ENCODE results near the gene MTMR2. TPM values are rescaled to one million over a fixed set of nuclear protein-coding genes. Genes with fewer than 3 reads are reported as not detected.

The MTMR2 gene
- total RNA-seq, 1 donor from 2014 or later: 68.0 TPM

DNA sequence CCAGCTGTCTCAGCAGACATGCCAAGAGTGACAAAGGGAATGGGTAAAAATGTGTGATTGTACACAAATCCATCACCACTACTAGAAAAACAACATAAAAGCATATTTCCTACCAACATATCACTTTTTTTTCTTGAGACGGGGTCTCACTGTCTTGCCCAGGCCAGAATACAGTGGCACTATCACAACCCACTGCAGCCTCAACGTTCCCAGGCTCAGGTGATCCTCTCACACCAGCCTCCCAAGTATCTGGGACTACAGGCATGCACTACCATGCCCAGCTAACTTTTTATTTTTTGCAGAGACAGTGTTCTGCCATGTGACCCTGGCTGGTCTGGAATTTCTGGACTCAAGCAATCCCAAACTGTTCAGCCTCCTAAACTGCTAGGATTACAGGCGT lies 5.2 kb downstream of the MTMR2 start:
- Histone ChIP-seq H3K9ac (ENCODE audit: low read length) (no peak overlapping the region), H4K20me1 (ENCODE audit: insufficient read depth, low read length) (peaks cover 15% of the 10 kb centered on the region)
- peaks cover 23% of the 10 kb centered on the region for H3K4me1 Mint-ChIP-seq (ENCODE audit: low read depth, unreplicated experiment)

GRCh38 chr11:95918056-95918455 lies 5.9 kb downstream of the MTMR2 start:
- no peak overlapping the region for H3K4me3 Mint-ChIP-seq (ENCODE audit: unreplicated experiment)
- H3K27ac Mint-ChIP-seq (ENCODE audit: unreplicated experiment): no peak overlapping the region
- Histone ChIP-seq H3K9me3 (ENCODE audit: insufficient read depth, low read depth, low read length) (no peaks in the 10 kb centered on the region), H4K20me1 (ENCODE audit: insufficient read depth, low read length) (peaks cover 20% of the 10 kb centered on the region), H3K79me2 (ENCODE audit: insufficient read depth, low read length) (peaks cover 99% of the 10 kb centered on the region), H3K4me2 (ENCODE audit: low read length) (no peak overlapping the region), H3K27me3 (ENCODE audit: insufficient read depth, low read length) (no peaks in the 10 kb centered on the region), H3K4me3 (ENCODE audit: insufficient read depth, low read depth, low read length) (no peak overlapping the region), H2AFZ (ENCODE audit: low read depth, low read length) (no peak overlapping the region), H3K4me1 (ENCODE audit: insufficient read depth, low read length) (peaks cover 14% of the 10 kb centered on the region), H3K27ac (ENCODE audit: low read depth, low read length) (no peak overlapping the region), H3K36me3 (ENCODE audit: insufficient read depth, low read length) (no peaks in the 10 kb centered on the region), H3K9ac (ENCODE audit: low read length) (no peak overlapping the region)
- DNase-seq (ENCODE audit: low read depth): no peak
- FAIRE-seq: no peak
- H3K4me1 Mint-ChIP-seq (ENCODE audit: low read depth, unreplicated experiment): peaks cover 30% of the 10 kb centered on the region
- no peaks in the 10 kb centered on the region for H3K27me3 Mint-ChIP-seq (ENCODE audit: low read depth, unreplicated experiment)
- peaks cover 3% of the 10 kb centered on the region for H3K36me3 Mint-ChIP-seq (ENCODE audit: low read depth, unreplicated experiment)
- TF ChIP-seq, protein P1, sequence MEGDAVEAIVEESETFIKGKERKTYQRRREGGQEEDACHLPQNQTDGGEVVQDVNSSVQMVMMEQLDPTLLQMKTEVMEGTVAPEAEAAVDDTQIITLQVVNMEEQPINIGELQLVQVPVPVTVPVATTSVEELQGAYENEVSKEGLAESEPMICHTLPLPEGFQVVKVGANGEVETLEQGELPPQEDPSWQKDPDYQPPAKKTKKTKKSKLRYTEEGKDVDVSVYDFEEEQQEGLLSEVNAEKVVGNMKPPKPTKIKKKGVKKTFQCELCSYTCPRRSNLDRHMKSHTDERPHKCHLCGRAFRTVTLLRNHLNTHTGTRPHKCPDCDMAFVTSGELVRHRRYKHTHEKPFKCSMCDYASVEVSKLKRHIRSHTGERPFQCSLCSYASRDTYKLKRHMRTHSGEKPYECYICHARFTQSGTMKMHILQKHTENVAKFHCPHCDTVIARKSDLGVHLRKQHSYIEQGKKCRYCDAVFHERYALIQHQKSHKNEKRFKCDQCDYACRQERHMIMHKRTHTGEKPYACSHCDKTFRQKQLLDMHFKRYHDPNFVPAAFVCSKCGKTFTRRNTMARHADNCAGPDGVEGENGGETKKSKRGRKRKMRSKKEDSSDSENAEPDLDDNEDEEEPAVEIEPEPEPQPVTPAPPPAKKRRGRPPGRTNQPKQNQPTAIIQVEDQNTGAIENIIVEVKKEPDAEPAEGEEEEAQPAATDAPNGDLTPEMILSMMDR (IDR thresholded peaks at IDR 0.05; ENCODE audit: insufficient read depth, low read depth, low read length): no peak
- no peak for TF ChIP-seq EZH2 (IDR thresholded peaks at IDR 0.05; ENCODE audit: insufficient read depth, low read length)
- no peaks in the 10 kb centered on the region for H3K9me3 Mint-ChIP-seq (ENCODE audit: unreplicated experiment)

More for the DNA sequence above, 5.2 kb downstream of the MTMR2 start:
- H3K27ac ChIP-seq (ENCODE audit: low read depth, low read length): no peak overlapping the region
- H3K4me2 ChIP-seq (ENCODE audit: low read length): no peak overlapping the region
- H3K27me3 Mint-ChIP-seq (ENCODE audit: low read depth, unreplicated experiment): no peaks in the 10 kb centered on the region
- TF ChIP-seq, protein P1 (IDR thresholded peaks at IDR 0.05; ENCODE audit: insufficient read depth, low read depth, low read length): no peak
- TF ChIP-seq EZH2 (IDR thresholded peaks at IDR 0.05; ENCODE audit: insufficient read depth, low read length): no peak
- H3K36me3 ChIP-seq (ENCODE audit: insufficient read depth, low read length): no peaks in the 10 kb centered on the region
- H3K4me3 ChIP-seq (ENCODE audit: insufficient read depth, low read depth, low read length): no peak overlapping the region
- peaks cover 9% of the 10 kb centered on the region for H3K4me1 ChIP-seq (ENCODE audit: insufficient read depth, low read length)
- FAIRE-seq (no peak), DNase-seq (ENCODE audit: low read depth) (no peak)
- H3K4me3 Mint-ChIP-seq (ENCODE audit: unreplicated experiment): no peak overlapping the region
- no peak overlapping the region for H3K27ac Mint-ChIP-seq (ENCODE audit: unreplicated experiment)
- peaks cover 99% of the 10 kb centered on the region for H3K79me2 ChIP-seq (ENCODE audit: insufficient read depth, low read length)
- no peaks in the 10 kb centered on the region for H3K27me3 ChIP-seq (ENCODE audit: insufficient read depth, low read length)
- peaks cover 3% of the 10 kb centered on the region for H3K36me3 Mint-ChIP-seq (ENCODE audit: low read depth, unreplicated experiment)
- H3K9me3 ChIP-seq (ENCODE audit: insufficient read depth, low read depth, low read length): no peaks in the 10 kb centered on the region
- no peaks in the 10 kb centered on the region for H3K9me3 Mint-ChIP-seq (ENCODE audit: unreplicated experiment)
- no peak overlapping the region for H2AFZ ChIP-seq (ENCODE audit: low read depth, low read length)

- DNase-seq (ENCODE audit: low read depth): peak; percentile 56
- H3K27ac ChIP-seq (ENCODE audit: low read depth, low read length): peak overlapping the region; percentile 62
- Mint-ChIP-seq H3K27me3 (ENCODE audit: low read depth, unreplicated experiment) (no peaks in the 10 kb centered on the region), H3K4me1 (ENCODE audit: low read depth, unreplicated experiment) (peaks cover 32% of the 10 kb centered on the region), H3K9me3 (ENCODE audit: unreplicated experiment) (no peaks in the 10 kb centered on the region), H3K27ac (ENCODE audit: unreplicated experiment) (no peak overlapping the region), H3K36me3 (ENCODE audit: low read depth, unreplicated experiment) (peaks cover 3% of the 10 kb centered on the region), H3K4me3 (ENCODE audit: unreplicated experiment) (no peak overlapping the region)
- no peak for FAIRE-seq
- no peak overlapping the region for H2AFZ ChIP-seq (ENCODE audit: low read depth, low read length)
- no peak overlapping the region for H3K9ac ChIP-seq (ENCODE audit: low read length)
- H3K36me3 ChIP-seq (ENCODE audit: insufficient read depth, low read length): no peaks in the 10 kb centered on the region
- H3K9me3 ChIP-seq (ENCODE audit: insufficient read depth, low read depth, low read length): no peaks in the 10 kb centered on the region
- peaks cover 16% of the 10 kb centered on the region for H3K4me1 ChIP-seq (ENCODE audit: insufficient read depth, low read length)
- TF ChIP-seq, protein P1 (IDR thresholded peaks at IDR 0.05; ENCODE audit: insufficient read depth, low read depth, low read length): no peak
- TF ChIP-seq EZH2 (IDR thresholded peaks at IDR 0.05; ENCODE audit: insufficient read depth, low read length): no peak
- no peak overlapping the region for H3K4me3 ChIP-seq (ENCODE audit: insufficient read depth, low read depth, low read length)
- H4K20me1 ChIP-seq (ENCODE audit: insufficient read depth, low read length): peaks cover 20% of the 10 kb centered on the region
- H3K79me2 ChIP-seq (ENCODE audit: insufficient read depth, low read length): peaks cover 93% of the 10 kb centered on the region
- H3K27me3 ChIP-seq (ENCODE audit: insufficient read depth, low read length): no peaks in the 10 kb centered on the region
- H3K4me2 ChIP-seq (ENCODE audit: low read length): peak overlapping the region; percentile 24
Measured at GRCh38 chr11:95917193-95918036, 6.5 kb downstream of the MTMR2 start.
